Ovary (tissue), 9 donors: Measurements from ENCODE around the gene STXBP1. TPM values are rescaled to one million over a fixed set of nuclear protein-coding genes. Genes with fewer than 3 reads are reported as not detected.

Experiments
- DNase-seq, 5 donors: peaks; one replicate each; pipeline ENCODE4 v3.0.0-alpha.2; 2019 to 2020
- H3K27ac ChIP-seq, 2 donors: fragments of 200-600 bp; one replicate each; pipeline versions ENCODE4 v1.5.1 to v1.8.0; 2019 to 2022
- H3K27me3 ChIP-seq: fragments of 200-600 bp; one replicate; pipeline ENCODE4 v1.8.0; 2022
- H3K36me3 ChIP-seq: fragments of 200-600 bp; sonication (generic); one replicate; pipeline ENCODE4 v1.5.1; 2019
- H3K4me1 ChIP-seq: one replicate; pipeline ENCODE4 v1.8.1; 2013; ENCODE audit warnings: mild to moderate bottlenecking, moderate library complexity; ENCODE audit not compliant: insufficient read depth
- H3K4me3 ChIP-seq: fragments of 200-600 bp; sonication (generic); one replicate; pipeline ENCODE4 v1.5.1; 2017
- H3K9me3 ChIP-seq, 2 donors: fragments of 200-600 bp in 1 of 2; sonication (generic) in 1 of 2; one replicate each; pipeline versions ENCODE4 v1.5.1 to v1.8.1; 2013 to 2019; ENCODE audit warnings: mild to moderate bottlenecking in 1 of 2, moderate library complexity in 1 of 2
- CTCF ChIP-seq, 3 donors: fragments of 450-650 bp in 2 of 3; fragments of 200-600 bp in 1 of 3; IDR thresholded peaks; one replicate each; pipeline versions ENCODE4 v1.5.1 to v1.8.0; 2016 to 2022; ENCODE audit warnings: antibody characterized with exemption in 3 of 3, mild to moderate bottlenecking in 1 of 3
- EP300 ChIP-seq: sonication (generic); formaldehyde crosslinking; IDR thresholded peaks from one replicate; pipeline ENCODE4 v1.6.1; 2017; ENCODE audit warnings: antibody characterized with exemption
- POLR2A ChIP-seq: fragments of 450-650 bp; IDR thresholded peaks from one replicate; pipeline ENCODE4 v1.6.1; 2017; ENCODE audit warnings: antibody characterized with exemption, mild to moderate bottlenecking, moderate library complexity
- WGBS, 3 donors: extraction: QIAGEN DNeasy Blood & Tissue Kit in 1 of 3; methylation state at CpG; one replicate each; pipeline versions ENCODE4 v1.1.5 to v1.1.7; 2013 to 2017; 5-methylcytosine and 5-hydroxymethylcytosine counted together
- intact Hi-C, 4 donors: fragments of 100-400 bp; cut with DNase I; formaldehyde crosslinking; loops; one replicate each; pipeline versions ENCODE4 v1.11.0 to v1.15.1; 2022 to 2023
- polyA plus RNA-seq, 2 donors: library from polyadenylated mRNA; stranded (reverse); fragments of 200-250 nt in 1 of 2; fragments of 350-450 nt in 1 of 2; fragmentation: Illumina TruSeq in 1 of 2; extraction: RNeasy Lipid Tissue Mini Kit (QIAGEN cat#74804) in 1 of 2; gene quantifications; one replicate each; pipeline ENCODE4 v1.2.3, GENCODE V29; 2013 to 2014
- total RNA-seq, 7 donors: library from RNA; depleted of rRNA in 2 of 7; stranded (reverse); fragments of >200 nt in 2 of 7; fragmentation: NEBNext Ultra II Directional in 3 of 7; extraction: Animal tissue kit (Norgen Biotek cat#: 25700) in 3 of 7; gene quantifications; one replicate each; pipeline versions ENCODE4 v1.1.0 to v1.2.4, GENCODE V29; 2016 to 2023
- donor health status: DM: no; HTN: no; CAD: no; lungs with moderate emphysema.
- donor health status: DM: no; HTN: no; CAD: no.
- donor health status: Bipolar disorder and iron deficiency.
- donor health status: DM: yes; HTN: yes; CAD: no.
- donor health status: DM: no; HTN: no; CAD: no.
- donor health status: DM: yes; HTN: yes; CAD: no.

Gene STXBP1
- total and polyA plus RNA-seq, 9 donors = 18.8 to 102 (median 75.7) TPM

GRCh38 chr9:127680846-127681245 is 68.8 kb downstream of the STXBP1 start:
- Histone ChIP-seq H3K9me3 (no peaks in the 10 kb centered on the region), H3K4me1 (no peaks in the 10 kb centered on the region), H3K27ac (no peak overlapping the region), H3K27me3 (no peaks in the 10 kb centered on the region), H3K4me3 (no peak overlapping the region), H3K36me3 (no peaks in the 10 kb centered on the region)
- no peak for TF ChIP-seq CTCF (IDR thresholded peaks at IDR 0.05)
- TF ChIP-seq POLR2A = no peak
- TF ChIP-seq EP300 = no peak
- 87 to 90% (median 89%) methylated on average over 9 of the region's 9 CpGs for WGBS, 3 donors
- DNase-seq = no peak
- intact Hi-C loops = no loop called here

- no peak for DNase-seq
- Histone ChIP-seq H3K4me1 (no peaks in the 10 kb centered on the region), H3K27ac (no peak overlapping the region), H3K27me3 (no peaks in the 10 kb centered on the region), H3K36me3 (no peaks in the 10 kb centered on the region), H3K4me3 (no peak overlapping the region), H3K9me3 (no peaks in the 10 kb centered on the region)
- no peak for TF ChIP-seq EP300
- no peak for TF ChIP-seq CTCF (IDR thresholded peaks at IDR 0.05)
- TF ChIP-seq POLR2A = no peak
- whole genome bisulfite sequencing, 3 donors = 87 to 89% (median 88%) methylated on average over 23 of the region's 23 CpGs
- intact Hi-C loops = no loop called here
These were observed 70.5 kb downstream of the STXBP1 start for GRCh38 chr9:127682351-127683136.

- no peaks in the 10 kb centered on the region for H3K4me1 ChIP-seq
- TF ChIP-seq CTCF (IDR thresholded peaks at IDR 0.05) (no peak), EP300 (no peak), POLR2A (no peak)
- H3K36me3 ChIP-seq = no peaks in the 10 kb centered on the region
- H3K4me3 ChIP-seq = no peak overlapping the region
- no peaks in the 10 kb centered on the region for H3K27me3 ChIP-seq
- no peaks in the 10 kb centered on the region for H3K9me3 ChIP-seq
- H3K27ac ChIP-seq = no peak overlapping the region
- DNase-seq = no peak
- intact Hi-C loops = no loop called here
- WGBS, 3 donors = 82 to 91% (median 83%) methylated on average over 5 of the region's 5 CpGs
These were observed 71.6 kb downstream of the STXBP1 start for GRCh38 chr9:127683723-127684122.

- no peaks in the 10 kb centered on the region for H3K27me3 ChIP-seq
- WGBS, 3 donors = 79 to 81% (median 80%) methylated on average over 4 of the region's 4 CpGs
- no peak overlapping the region for H3K4me3 ChIP-seq
- no peaks in the 10 kb centered on the region for H3K4me1 ChIP-seq
- no peaks in the 10 kb centered on the region for H3K9me3 ChIP-seq
- intact Hi-C loops = no loop called here
- no peaks in the 10 kb centered on the region for H3K36me3 ChIP-seq
- no peak for DNase-seq
- TF ChIP-seq POLR2A (no peak), CTCF (IDR thresholded peaks at IDR 0.05) (no peak), EP300 (no peak)
- H3K27ac ChIP-seq = no peak overlapping the region
These were observed 72.5 kb downstream of the STXBP1 start for GRCh38 chr9:127684576-127684975.
